NK-92 (cell line): ENCODE data around the gene MACF1.

Experiments used
- DNase-seq: peaks from one replicate; lab custom pipeline; 2025; ENCODE audit not compliant: unreplicated experiment; lab: John Stamatoyannopoulos, UW

The MACF1 gene

DNA sequence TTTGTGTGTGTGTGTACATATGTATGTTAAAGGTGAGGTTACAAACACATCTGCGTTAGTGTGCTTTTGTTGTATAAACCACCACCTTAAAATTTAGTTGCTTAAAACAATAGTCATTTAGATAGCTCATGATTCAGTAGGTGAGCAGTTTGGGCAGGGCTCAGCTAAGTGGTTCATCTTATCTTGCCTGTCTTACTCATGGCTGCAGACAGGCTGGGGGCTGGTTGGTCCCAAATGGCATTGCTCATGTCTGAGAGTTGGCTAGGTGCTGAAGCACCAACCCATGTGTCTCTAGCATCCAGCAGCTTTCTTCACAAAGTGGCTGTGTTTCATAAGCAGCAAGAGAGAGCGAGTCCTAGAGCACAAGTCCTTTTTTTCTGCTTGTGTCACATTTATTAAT lies 91.4 kb downstream of the MACF1 start:
- no peak for DNase-seq

DNA sequence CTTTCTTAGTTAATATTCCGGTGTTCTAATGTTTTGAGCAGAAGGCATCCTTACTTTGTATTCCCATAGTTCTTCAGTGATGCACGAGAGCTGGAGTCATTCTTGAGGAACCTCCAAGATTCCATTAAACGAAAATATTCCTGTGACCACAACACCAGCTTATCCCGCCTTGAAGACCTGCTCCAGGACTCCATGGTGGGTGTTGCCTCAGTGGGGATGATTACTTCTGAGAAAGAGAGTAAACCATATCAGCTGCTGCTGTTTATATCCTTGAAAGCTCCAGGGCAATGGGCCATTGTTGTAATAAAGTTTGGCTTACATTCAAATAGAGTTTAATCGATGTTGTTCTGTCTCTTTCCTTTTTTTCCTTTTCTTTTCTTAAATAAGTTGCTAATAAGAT lies 93.1 kb downstream of the MACF1 start:
- no peak for DNase-seq

DNA sequence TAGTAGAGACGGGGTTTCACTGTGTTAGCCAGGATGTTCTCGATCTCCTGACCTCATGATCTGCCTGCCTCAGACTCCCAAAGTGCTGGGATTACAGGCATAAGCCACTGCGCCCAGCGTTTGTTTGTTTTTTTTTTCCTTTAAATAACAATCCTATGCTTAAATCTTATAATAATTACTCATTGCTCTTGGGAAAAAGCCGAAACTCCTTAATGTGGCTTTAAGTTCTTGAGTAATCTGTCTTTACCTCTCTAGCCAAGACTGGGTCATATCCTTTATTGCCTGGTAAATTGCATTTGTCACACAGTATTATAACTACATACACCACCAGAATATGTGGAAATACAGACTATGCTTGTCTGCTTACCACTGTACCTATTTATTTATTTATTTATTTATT lies 97.1 kb downstream of the MACF1 start:
- DNase-seq, result no peak

DNA sequence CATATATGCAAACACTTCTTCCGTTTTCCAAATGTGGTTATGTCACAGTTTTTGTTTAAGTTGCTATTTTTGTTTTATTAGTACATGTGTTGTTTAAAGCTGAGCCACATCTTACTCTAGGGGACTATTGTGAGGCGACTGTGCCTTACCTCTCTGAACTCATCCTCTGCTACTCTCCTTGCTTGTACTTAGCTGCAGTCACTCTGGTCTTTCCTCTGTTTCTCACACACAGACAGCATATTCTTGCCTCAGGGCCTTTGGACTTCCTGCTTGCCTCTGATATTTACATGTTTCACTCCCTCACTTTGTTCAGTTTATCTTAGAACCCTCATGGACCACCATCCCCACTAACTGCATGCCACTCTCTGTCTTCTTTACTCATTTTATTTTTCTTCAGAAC lies 101.1 kb downstream of the MACF1 start:
- DNase-seq, result no peak

DNA sequence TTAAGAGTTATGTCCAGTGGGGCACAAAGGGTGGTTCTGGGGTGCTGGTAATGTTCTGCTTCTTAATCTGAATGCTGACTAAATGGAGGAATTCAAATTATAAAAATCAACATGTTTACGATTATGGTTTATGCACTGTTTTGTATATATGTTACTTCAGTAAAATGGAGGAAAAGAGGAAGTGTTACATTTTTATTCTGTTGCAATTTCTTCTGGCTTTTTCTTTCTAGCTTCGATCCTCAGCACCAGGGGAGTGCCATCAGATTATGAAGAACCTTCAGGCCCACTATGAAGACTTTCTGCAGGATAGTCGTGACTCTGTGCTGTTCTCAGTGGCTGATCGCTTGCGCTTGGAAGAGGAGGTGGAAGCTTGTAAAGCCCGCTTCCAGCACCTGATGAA lies 105.5 kb downstream of the MACF1 start:
- no peak for DNase-seq

DNA sequence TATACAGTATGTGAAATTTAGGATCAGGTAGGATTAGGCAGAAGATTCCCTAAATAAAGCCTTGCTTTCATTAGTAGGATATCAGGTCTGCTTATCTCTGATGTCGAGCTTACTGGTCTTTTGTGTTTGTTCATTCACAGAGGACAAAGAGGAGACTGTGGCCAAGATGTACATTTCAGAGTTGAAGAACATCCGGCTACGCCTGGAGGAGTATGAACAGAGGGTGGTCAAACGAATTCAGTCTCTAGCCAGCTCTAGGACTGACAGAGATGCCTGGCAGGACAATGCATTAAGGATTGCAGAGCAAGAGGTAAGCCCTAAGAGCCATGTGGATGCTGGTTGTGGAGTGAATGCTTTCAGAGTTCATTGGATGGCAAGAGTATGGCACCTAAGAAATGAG lies 106.2 kb downstream of the MACF1 start:
- DNase-seq, result no peak

DNA sequence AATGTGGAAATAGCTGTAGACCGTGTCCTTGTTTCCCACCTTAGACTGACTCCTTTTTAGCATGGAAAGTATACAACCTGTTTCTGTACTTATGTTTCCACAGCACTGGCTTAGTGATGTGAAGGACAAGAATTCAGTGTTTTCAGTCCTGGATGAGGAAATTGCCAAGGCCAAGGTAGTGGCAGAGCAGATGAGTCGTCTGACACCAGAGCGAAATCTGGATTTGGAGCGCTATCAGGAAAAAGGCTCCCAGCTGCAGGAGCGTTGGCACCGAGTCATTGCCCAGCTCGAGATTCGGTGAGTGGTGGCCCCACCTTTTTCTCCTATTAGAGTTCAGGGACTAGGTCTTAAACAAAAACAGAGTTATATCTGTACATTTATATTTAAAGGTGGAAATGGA lies 112.6 kb downstream of the MACF1 start:
- no peak for DNase-seq

DNA sequence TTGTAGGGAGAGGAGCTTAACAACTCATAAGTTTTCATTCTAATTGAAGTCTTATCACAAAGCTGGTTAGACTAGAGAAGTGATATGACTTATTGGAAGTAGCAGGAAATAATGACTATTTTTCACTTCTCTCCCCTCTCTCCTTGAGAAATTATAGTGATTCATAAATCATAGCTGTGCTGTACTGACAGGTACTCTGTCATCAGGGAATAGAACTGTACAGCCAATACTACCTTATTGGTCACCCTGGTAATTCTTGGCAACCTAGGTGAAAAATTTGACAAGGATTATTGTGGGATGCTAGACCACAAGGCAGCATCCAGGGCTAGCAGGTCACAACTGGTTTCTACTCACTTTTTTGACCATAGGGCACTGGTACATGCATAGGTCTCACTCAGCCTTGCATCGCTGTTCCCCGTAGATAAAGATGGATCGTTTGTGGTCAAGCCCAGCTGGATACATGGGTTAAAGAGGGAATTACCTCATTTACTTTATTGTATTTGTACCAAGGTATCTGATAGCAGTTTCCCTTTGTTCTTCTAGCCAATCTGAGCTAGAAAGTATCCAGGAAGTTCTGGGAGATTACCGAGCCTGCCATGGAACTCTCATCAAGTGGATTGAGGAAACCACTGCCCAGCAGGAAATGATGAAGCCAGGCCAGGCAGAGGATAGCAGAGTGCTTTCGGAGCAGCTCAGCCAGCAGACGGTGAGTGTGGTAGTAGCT lies 113.6 kb downstream of the MACF1 start:
- no peak for DNase-seq

DNA sequence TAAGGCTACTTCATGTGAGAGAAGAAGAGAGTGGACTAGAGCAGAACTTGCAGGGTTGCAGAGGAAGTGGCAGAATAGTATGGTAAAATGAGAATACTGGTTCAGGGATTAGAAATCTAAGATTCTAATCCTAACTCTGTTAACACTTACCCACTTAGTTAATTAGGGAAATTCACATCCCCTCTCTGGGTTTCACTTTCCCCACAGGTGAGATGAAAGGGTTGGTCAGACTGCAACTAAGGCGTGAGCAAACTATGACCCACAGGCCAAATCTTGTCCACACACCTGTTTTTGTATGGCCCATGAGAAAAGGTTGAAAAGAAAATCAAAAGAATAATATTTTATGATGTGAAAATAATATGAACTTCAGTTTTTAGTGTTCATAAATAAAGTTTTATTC lies 117.5 kb downstream of the MACF1 start:
- no peak for DNase-seq

DNA sequence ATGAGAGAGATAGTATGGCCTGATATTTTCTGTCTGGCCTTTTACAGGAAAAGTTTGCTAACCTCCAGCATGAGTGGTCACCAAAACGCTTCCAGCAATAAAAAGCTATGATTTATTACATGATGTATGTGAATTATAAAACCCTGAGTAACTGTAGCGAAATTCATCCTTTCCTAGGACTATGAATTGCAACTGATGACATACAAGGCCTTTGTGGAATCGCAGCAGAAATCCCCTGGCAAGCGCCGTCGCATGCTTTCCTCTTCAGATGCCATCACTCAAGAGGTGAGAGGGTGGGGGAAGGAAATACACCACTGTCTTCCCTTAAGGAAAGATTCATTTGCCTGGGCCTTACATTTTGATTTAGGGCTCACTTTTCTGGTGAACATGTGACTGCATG lies 117.9 kb downstream of the MACF1 start:
- no peak for DNase-seq

DNA sequence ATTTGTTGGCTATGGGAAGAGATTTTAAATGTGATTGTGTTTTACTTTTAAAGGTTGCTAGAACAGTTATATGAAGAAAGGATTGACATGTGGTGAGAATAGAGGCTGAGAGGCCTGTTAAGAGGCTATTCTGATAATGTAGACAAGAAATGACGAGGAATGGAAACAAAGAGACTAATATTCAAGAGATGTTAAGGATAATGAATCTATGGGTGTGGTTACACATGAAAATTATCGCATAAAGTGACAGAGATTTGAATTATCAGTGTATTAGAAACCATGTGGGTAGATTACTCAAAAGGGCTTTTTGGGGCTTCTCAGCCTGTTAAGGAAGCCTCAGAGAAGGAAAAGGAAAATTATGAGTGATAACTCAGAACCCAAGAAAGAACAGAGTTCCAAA lies 120.4 kb downstream of the MACF1 start:
- DNase-seq, result no peak

DNA sequence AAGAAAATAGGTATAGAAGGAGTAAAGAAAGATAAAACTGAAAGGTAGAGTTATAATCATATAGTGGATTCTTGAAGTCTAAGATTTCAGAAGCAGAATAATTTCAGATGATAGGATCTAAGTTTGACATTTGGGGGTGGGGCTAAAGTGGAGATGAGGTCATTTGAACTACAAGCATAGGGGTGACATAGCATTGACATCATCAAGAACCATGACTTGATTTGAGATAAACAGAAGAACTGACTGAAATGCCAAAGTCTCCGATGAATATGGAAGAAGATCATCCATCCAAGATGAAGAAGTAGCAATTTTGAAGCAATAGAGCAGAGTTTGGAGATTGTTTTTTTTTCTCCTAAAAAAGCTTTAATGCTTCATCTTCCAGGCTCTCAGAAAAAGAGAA lies 122.3 kb downstream of the MACF1 start:
- no peak for DNase-seq

DNA sequence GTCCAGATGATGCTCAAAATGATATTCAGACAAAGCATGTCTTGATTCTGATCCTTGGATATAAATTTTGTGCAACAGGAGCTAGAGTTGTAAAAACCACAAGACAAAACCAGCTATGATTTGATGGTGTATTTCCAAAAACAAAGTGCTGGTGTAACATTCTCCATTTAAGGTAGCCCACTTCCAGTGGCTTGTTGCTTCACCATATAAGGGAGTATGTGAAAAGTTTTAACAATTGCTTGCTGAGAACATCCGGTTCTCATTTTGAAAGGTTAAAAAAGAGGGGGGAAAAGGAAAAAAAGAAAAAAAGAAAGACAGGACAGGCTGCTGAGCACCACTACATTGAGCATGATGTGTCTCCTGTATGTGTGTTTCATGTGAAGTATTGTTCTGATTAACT lies 123.6 kb downstream of the MACF1 start:
- DNase-seq, result no peak

DNA sequence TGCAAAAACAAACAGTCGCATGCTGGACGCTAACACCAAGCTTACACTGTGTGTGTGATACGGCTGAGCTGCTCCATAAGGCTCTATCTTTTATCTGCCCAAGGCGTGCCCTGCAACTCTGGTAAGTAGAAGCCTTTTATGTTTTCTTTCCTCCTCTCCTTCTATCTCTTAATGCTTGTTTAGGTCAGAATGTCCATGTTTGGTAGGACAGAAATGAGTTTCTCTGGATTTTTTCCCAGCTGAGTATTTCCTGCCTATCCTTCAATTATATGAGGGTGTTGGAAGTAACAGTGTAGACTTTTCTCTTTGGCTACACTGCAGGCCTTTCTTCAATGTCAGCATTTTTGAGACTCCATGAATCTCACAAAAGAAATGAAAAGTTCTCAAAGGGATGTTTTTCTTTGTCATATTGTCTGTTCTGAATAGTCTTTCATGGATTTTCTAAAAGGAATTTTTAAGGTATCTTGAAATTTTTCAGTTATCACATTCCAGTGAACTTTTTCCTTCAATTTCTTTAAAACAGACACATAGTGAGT lies 124.2 kb downstream of the MACF1 start:
- DNase-seq, result no peak

DNA sequence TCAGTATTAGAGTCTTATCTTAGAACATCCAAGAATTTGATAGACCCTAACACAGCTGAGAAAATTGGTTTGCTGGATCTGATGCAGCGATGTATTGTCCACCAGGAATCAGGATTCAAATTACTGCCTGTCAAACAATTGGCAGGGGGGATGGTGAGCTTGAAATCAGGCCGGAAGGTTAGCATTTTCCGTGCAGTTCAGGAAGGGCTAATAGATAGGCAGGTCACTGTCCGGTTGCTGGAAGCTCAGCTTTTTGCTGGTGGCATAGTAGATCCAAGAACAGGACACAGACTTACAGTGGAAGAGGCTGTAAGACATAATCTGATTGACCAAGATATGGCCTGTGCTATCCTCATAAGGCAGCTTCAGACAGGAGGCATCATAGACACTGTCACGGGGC lies 127.2 kb downstream of the MACF1 start:
- DNase-seq, result no peak

DNA sequence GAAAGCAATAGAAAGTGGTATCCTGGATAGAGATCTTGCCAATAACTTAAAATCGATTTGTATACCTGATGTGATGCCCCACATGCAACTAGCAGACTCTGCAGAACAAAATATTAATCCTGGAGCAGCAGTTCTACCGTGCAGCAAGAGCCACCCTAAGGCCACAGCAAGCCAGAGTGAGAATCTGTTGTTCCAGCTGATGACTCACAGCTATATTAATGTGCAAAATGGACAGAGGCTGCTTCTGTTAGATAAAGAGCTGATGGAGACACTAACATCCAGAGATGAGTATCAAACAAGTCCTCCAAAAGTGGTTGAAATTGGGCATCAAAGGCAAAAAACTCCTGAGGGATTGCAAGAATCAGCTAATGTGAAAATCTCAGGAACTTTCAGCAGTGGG lies 127.8 kb downstream of the MACF1 start:
- DNase-seq, result no peak

DNA sequence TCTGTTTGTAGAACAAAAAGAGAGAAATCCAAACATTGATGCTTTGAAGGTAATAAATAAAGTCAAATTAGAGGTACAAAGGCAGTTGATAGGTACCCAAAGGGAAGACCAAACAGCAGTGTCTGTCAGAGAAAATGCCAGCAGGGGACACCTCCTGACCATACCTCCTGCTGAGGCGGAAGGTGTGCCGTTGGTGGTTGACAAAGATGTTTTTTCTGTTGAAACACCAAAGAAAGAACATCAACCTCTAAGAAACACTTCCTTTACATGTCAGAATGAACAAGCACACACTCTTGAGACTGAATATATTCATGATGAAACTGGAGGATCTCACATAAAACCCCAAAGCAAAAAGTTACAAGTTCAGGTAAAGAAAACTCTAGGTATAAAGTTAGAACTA lies 128.3 kb downstream of the MACF1 start:
- DNase-seq, result no peak

DNA sequence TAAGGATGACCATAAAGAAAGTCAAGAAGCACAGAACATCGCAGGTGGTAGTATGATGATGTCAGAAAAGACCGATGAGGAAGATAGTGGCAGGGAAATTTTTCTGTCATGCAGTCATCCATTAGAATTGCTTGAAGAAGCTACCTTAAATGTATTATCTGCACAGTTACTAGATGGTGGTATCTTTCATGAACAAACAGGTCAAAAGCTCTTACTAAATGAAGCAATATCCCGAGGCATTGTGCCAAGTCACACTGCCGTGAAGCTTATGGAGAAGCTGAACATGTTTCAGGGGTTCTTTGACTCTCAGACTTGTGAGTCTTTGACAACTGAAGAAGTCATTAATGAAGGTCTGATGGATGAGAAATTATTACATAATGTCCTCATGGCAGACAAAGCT lies 128.8 kb downstream of the MACF1 start:
- DNase-seq, result no peak

DNA sequence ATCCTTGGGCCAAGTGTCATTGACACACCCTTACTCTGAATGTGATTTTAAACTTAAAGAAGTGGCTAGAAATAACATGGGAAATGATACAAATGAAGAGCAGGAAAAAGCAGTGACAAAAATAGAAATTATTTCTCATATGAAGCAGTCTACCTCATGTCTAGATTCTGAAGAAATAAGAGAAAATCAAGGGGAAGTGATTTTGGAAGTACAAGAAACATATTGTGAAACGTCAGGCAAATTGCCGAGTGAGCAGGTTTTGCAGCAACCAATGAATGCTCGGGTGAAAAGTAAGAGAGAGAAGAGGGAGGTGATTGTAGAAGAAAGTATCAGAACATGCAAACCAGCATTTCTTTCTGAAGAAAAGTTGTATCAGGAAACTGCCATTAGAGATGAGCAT lies 130.7 kb downstream of the MACF1 start:
- no peak for DNase-seq

DNA sequence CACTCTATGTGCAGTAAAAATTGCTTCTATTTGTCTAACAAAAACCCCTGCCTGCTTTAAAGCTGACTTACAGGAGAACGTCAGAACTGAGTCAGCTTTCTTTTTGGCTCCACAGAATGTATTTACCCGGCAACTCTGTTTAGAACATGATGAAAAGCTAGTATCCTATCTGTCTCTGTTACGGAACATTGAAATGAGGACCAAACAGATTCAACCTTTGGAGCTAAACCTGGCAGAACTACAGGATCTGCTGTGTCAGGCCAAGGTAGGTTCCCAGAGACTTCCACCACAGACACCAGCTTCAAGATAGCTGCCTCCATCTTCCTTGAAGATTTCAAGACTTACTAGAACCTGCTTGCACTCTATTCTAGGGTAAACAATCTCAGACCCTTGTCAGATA lies 132.6 kb downstream of the MACF1 start:
- DNase-seq, result no peak

DNA sequence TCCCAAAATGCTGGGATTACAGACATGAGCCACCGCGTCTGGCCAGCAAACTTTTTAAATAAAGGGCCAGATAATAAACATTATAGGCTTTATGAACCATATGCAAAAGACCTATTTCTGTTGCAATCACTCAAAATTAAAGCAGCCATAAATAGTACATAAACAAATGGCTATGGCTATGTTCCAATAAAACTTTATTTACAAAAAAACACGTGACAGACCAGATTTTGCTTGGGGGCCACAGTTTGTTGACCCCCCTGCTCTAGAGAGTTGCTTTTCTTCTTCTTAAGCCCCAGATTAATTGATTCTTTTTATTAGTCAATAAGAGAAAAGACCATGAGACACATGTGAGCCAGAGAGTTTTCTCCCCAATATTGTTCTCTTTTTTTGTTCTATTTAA lies 138.3 kb downstream of the MACF1 start:
- DNase-seq, result no peak

DNA sequence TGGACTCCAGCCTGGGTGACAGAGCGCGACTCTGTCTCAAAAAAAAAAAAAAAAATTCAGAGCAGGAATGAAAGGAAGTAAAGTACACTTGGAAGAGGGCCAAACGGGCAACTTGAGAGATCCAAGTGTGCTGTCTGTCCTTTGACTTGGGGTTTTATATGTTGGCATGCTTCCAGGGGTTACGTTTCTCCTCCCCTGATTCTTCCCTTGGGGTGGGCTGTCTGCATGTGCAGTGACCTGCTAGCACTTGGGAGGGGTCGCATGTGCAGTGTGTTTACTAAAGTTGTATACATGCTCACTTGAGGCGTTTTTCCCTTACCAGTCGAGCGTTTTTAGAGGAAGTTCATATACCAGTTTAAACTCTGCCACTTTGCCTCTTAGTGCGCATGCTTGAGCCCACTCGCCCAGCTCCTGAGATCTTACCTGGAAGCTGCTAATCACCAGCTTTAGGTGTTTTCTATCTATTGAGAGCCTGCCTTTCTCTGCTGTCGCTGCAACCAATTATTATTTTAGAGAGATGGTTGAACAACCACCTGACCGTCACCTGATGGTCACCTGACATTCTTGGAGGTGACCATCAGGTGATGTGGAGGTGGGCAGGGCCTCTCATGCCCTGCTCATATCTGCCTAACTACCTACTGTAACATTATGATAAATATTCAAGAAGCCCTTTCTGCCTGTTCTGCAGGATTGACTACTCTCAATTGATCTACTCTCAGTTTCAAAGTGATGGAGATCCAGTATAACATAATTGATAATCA lies 140.1 kb downstream of the MACF1 start:
- DNase-seq, result no peak

DNA sequence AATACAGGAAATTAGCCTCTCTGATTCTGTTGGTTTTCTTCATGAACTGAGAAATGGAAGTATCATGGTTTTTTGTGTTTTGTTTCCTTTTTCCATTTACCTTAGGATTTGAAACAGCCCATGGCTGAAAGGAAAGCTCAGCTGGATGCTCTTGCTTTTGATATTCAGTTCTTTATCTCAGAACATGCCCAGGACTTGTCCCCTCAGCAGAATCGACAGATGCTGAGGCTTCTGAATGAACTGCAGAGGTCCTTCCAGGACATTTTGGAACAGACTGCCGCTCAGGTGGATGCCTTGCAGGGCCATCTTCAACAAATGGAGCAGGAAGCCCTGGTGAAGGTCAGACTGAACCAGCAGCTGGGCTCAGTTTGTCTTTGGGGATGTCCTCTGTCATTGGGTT lies 142.4 kb downstream of the MACF1 start:
- DNase-seq, result no peak
